Neural progenitor cell (in vitro differentiated cells): ENCODE results near the gene KRT12. TPM values are rescaled to one million over a fixed set of nuclear protein-coding genes. Genes with fewer than 3 reads are reported as not detected.
A peak's percentile ranks its signal among the peaks of the same experiment; 100 is the strongest.

ENCODE experiments used
- DNase-seq: peaks from one replicate; pipeline ENCODE4 v3.0.0-alpha.2; 2016; ENCODE audit warnings: low spot score
- H2AFZ ChIP-seq: fragments of 200-600 bp; sonication (generic); replicated peaks from 2 replicates; pipeline ENCODE4 v1.6.1; 2016; ENCODE audit warnings: antibody characterized with exemption
- H3F3A ChIP-seq: fragments of 200-600 bp; sonication (generic); 2 replicates; pipeline ENCODE4 v1.6.1; 2016; ENCODE audit warnings: antibody characterized with exemption, low read depth
- H3K27ac ChIP-seq: fragments of 200-600 bp; sonication (generic); 2 replicates; pipeline ENCODE4 v1.5.1; 2016; ENCODE audit warnings: mild to moderate bottlenecking
- H3K27me3 ChIP-seq: fragments of 200-600 bp; sonication (generic); 2 replicates; pipeline ENCODE4 v1.6.1; 2016; ENCODE audit warnings: mild to moderate bottlenecking, moderate library complexity
- H3K36me3 ChIP-seq: fragments of 200-600 bp; sonication (generic); 2 replicates; pipeline ENCODE4 v1.5.1; 2016
- H3K4me1 ChIP-seq: fragments of 200-600 bp; sonication (generic); 2 replicates; pipeline ENCODE4 v1.6.1; 2016; ENCODE audit warnings: mixed run types
- H3K4me2 ChIP-seq: fragments of 200-600 bp; sonication (generic); 2 replicates; pipeline ENCODE4 v1.6.1; 2016
- H3K4me3 ChIP-seq: fragments of 200-600 bp; sonication (generic); 2 replicates; pipeline ENCODE4 v1.5.1; 2016
- H3K79me2 ChIP-seq: fragments of 200-600 bp; sonication (generic); 2 replicates; pipeline ENCODE4 v1.6.1; 2016; ENCODE audit warnings: low read depth
- H3K9ac ChIP-seq: fragments of 200-600 bp; sonication (generic); 2 replicates; pipeline ENCODE4 v1.6.1; 2016
- H3K9me3 ChIP-seq: fragments of 200-600 bp; sonication (generic); 2 replicates; pipeline ENCODE4 v1.5.1; 2016; ENCODE audit warnings: low read depth
- H4K20me1 ChIP-seq: fragments of 200-600 bp; sonication (generic); 2 replicates; pipeline ENCODE4 v1.6.1; 2016; ENCODE audit warnings: low read depth
- H3K27ac Mint-ChIP-seq: 3 replicates; pipeline ENCODE4 v1.8.0; 2021; ENCODE audit warnings: mixed read lengths
- H3K27me3 Mint-ChIP-seq: 2 replicates; pipeline ENCODE4 v1.8.0; 2022; ENCODE audit warnings: low read depth, mild to moderate bottlenecking, inconsistent platforms, moderate library complexity, mixed read lengths; ENCODE audit not compliant: insufficient read depth
- H3K36me3 Mint-ChIP-seq: 3 replicates; pipeline ENCODE4 v1.8.0; 2021; ENCODE audit warnings: mixed read lengths
- H3K4me1 Mint-ChIP-seq: 3 replicates; pipeline ENCODE4 v1.8.0; 2021; ENCODE audit warnings: mixed read lengths
- H3K4me3 Mint-ChIP-seq: 3 replicates; pipeline ENCODE4 v1.8.0; 2021; ENCODE audit warnings: mild to moderate bottlenecking, moderate library complexity, mixed read lengths
- H3K9me3 Mint-ChIP-seq: 3 replicates; pipeline ENCODE4 v1.8.0; 2020; ENCODE audit warnings: mixed read lengths
- CTCF ChIP-seq: fragments of 200-600 bp; sonication (generic); IDR thresholded peaks from 2 replicates; pipeline ENCODE4 v1.5.1; 2017; ENCODE audit warnings: antibody characterized with exemption, mild to moderate bottlenecking
- EZH2 ChIP-seq: fragments of 200-600 bp; sonication (generic); IDR thresholded peaks from 2 replicates; pipeline ENCODE4 v1.6.1; 2017; ENCODE audit warnings: antibody characterized with exemption, mild to moderate bottlenecking, moderate library complexity
- EZH2phosphoT487 ChIP-seq: fragments of 200-600 bp; sonication (generic); IDR thresholded peaks from 2 replicates; pipeline ENCODE4 v1.6.1; 2017; ENCODE audit warnings: antibody characterized with exemption
- total RNA-seq: library from RNA; depleted of rRNA; stranded (reverse); fragments of >200 nt; gene quantifications from 2 replicates; pipeline ENCODE4 v1.2.3, GENCODE V29; 2015; ENCODE audit warnings: low replicate concordance

Gene KRT12
- total RNA-seq, 1 donor from 2014 or later = not detected

- no peaks in the 10 kb centered on the region for H3F3A ChIP-seq
- peaks cover 9% of the 10 kb centered on the region for H3K27me3 ChIP-seq
- no peaks in the 10 kb centered on the region for H3K9me3 ChIP-seq
- no peak overlapping the region for H3K4me3 ChIP-seq
- no peak for DNase-seq
- no peaks in the 10 kb centered on the region for H4K20me1 ChIP-seq
- H3K4me3 Mint-ChIP-seq = no peak overlapping the region
- no peak overlapping the region for H3K27ac Mint-ChIP-seq
- TF ChIP-seq EZH2phosphoT487 (no peak), CTCF (no peak), EZH2 (no peak)
- no peaks in the 10 kb centered on the region for H3K36me3 ChIP-seq
- H3K4me1 ChIP-seq = no peaks in the 10 kb centered on the region
- H3K79me2 ChIP-seq = no peaks in the 10 kb centered on the region
- H3K36me3 Mint-ChIP-seq = no peaks in the 10 kb centered on the region
- no peak overlapping the region for H3K4me2 ChIP-seq
- H3K27ac ChIP-seq = no peak overlapping the region
- H3K9me3 Mint-ChIP-seq = no peaks in the 10 kb centered on the region
- H3K4me1 Mint-ChIP-seq = no peaks in the 10 kb centered on the region
- no peaks in the 10 kb centered on the region for H3K27me3 Mint-ChIP-seq
- no peak overlapping the region for H2AFZ ChIP-seq
- H3K9ac ChIP-seq = no peak overlapping the region
These were observed 21.2 kb upstream of the KRT12 start for GRCh38 chr17:40888196-40888720.

- H3K9me3 ChIP-seq = no peaks in the 10 kb centered on the region
- H3K27ac Mint-ChIP-seq = no peak overlapping the region
- no peaks in the 10 kb centered on the region for H3K4me1 ChIP-seq
- H3K36me3 ChIP-seq = no peaks in the 10 kb centered on the region
- H3K4me3 ChIP-seq = no peak overlapping the region
- TF ChIP-seq EZH2 (no peak), EZH2phosphoT487 (no peak), CTCF (no peak)
- no peaks in the 10 kb centered on the region for H3K9me3 Mint-ChIP-seq
- no peaks in the 10 kb centered on the region for H4K20me1 ChIP-seq
- no peak overlapping the region for H3K9ac ChIP-seq
- H3K27ac ChIP-seq = no peak overlapping the region
- no peak overlapping the region for H3K4me3 Mint-ChIP-seq
- no peaks in the 10 kb centered on the region for H3K79me2 ChIP-seq
- no peaks in the 10 kb centered on the region for H3F3A ChIP-seq
- H2AFZ ChIP-seq = no peak overlapping the region
- no peak overlapping the region for H3K4me2 ChIP-seq
- no peak for DNase-seq
- H3K27me3 ChIP-seq = peaks cover 9% of the 10 kb centered on the region
- no peaks in the 10 kb centered on the region for H3K36me3 Mint-ChIP-seq
- no peaks in the 10 kb centered on the region for H3K4me1 Mint-ChIP-seq
- no peaks in the 10 kb centered on the region for H3K27me3 Mint-ChIP-seq
These were observed 19.1 kb upstream of the KRT12 start for GRCh38 chr17:40886090-40886489.

GRCh38 chr17:40884708-40885512 lies 17.9 kb upstream of the KRT12 start, which contains the start of gene KRT20:
Gene KRT20, minus strand, starts transcription at chr17:40885242. Its CDS starts 57 bp downstream, at chr17:40885185.
- Mint-ChIP-seq H3K27me3 (no peaks in the 10 kb centered on the region), H3K36me3 (no peaks in the 10 kb centered on the region), H3K27ac (no peak within 1 kb of the TSS), H3K9me3 (no peaks in the 10 kb centered on the region), H3K4me3 (no peak within 1 kb of the TSS), H3K4me1 (no peaks in the 10 kb centered on the region)
- Histone ChIP-seq H3K36me3 (no peaks in the 10 kb centered on the region), H3K4me3 (no peak within 1 kb of the TSS), H4K20me1 (no peaks in the 10 kb centered on the region), H3K4me1 (no peaks in the 10 kb centered on the region), H2AFZ (no peak within 1 kb of the TSS), H3K27ac (no peak within 1 kb of the TSS), H3K9ac (no peak within 1 kb of the TSS), H3K79me2 (no peaks in the 10 kb centered on the region), H3K9me3 (no peaks in the 10 kb centered on the region), H3K27me3 (peaks cover 9% of the 10 kb centered on the region), H3K4me2 (no peak within 1 kb of the TSS), H3F3A (no peaks in the 10 kb centered on the region)
- DNase-seq = no peak
- no peak for TF ChIP-seq EZH2
- TF ChIP-seq CTCF = peak; percentile 20
